IMR-90 (cell line): ENCODE data around the gene ARHGEF4. TPM values are rescaled to one million over a fixed set of nuclear protein-coding genes. Genes with fewer than 3 reads are reported as not detected.

Experiments
- ATAC-seq: fragments of 200-7000 bp; cut with Tn5 transposase; 2 replicates; pipeline ENCODE4 v1.9.1; 2020; ENCODE audit warnings: low read depth, mild to moderate bottlenecking, moderate library complexity
- BruUV-seq: library from RNA; stranded (reverse); fragments of 400-500 nt; replicated peaks from 2 replicates; lab custom pipeline; 2021; lab: Mats Ljungman, UMichigan
- CTCF ChIA-PET: fragments of 300-600 bp; formaldehyde crosslinking; extraction: SDS; loops from one replicate; lab custom pipeline; 2021; ENCODE audit warnings: antibody characterized with exemption; lab: Yijun Ruan, JAX
- POLR2A ChIA-PET: fragments of 300-600 bp; sonication (Branson Sonifier 250); formaldehyde crosslinking; loops from one replicate; lab custom pipeline; 2022; ENCODE audit warnings: antibody characterized with exemption; ENCODE audit not compliant: unreplicated experiment; lab: Charles Lee
- DNase-seq: peaks from one replicate; pipeline ENCODE4 v3.0.0; 2013
- H2AFZ ChIP-seq: replicated peaks from 2 replicates; pipeline ENCODE3; 2013; ENCODE audit warnings: low read length, mild to moderate bottlenecking; ENCODE audit not compliant: poor library complexity
- H2AK5ac ChIP-seq: 2 replicates; pipeline ENCODE4 v1.6.1; 2013; ENCODE audit warnings: low read depth, low read length, inconsistent platforms
- H2AK9ac ChIP-seq: replicated peaks from 2 replicates; pipeline ENCODE3; 2013; ENCODE audit warnings: mild to moderate bottlenecking, low read depth, low read length, moderate library complexity; ENCODE audit not compliant: poor library complexity
- H2BK120ac ChIP-seq: 2 replicates; pipeline ENCODE4 v1.6.1; 2013; ENCODE audit warnings: low read depth, low read length, inconsistent platforms
- H2BK15ac ChIP-seq: 3 replicates; pipeline ENCODE4 v1.6.1; 2013; ENCODE audit warnings: low read depth, low read length, inconsistent platforms
- H2BK20ac ChIP-seq: 2 replicates; pipeline ENCODE4 v1.6.1; 2013; ENCODE audit warnings: low read depth, mild to moderate bottlenecking, inconsistent platforms, low read length, moderate library complexity
- H2BK5ac ChIP-seq: 2 replicates; pipeline ENCODE4 v1.6.1; 2013; ENCODE audit warnings: mild to moderate bottlenecking, low read depth, low read length, inconsistent platforms; ENCODE audit not compliant: poor library complexity, severe bottlenecking
- H3K14ac ChIP-seq: replicated peaks from 2 replicates; pipeline ENCODE4 v1.6.1; 2013; ENCODE audit warnings: low read depth, low read length, inconsistent platforms
- H3K18ac ChIP-seq: 2 replicates; pipeline ENCODE4 v1.6.1; 2013; ENCODE audit warnings: low read depth, low read length, control low read depth
- H3K23ac ChIP-seq: 2 replicates; pipeline ENCODE4 v1.6.1; 2013; ENCODE audit warnings: low read depth, low read length, inconsistent platforms
- H3K27ac ChIP-seq: 2 replicates; pipeline ENCODE4 v1.5.1; 2013; ENCODE audit warnings: mild to moderate bottlenecking, control low read depth, low read length; ENCODE audit not compliant: insufficient read depth
- H3K27me3 ChIP-seq: 2 replicates; pipeline ENCODE4 v1.6.1; 2013; ENCODE audit warnings: low read length; ENCODE audit not compliant: control insufficient read depth, insufficient read depth
- H3K36me3 ChIP-seq: 2 replicates; pipeline ENCODE4 v1.6.1; 2013; ENCODE audit warnings: low read length, mixed read lengths; ENCODE audit not compliant: control insufficient read depth, insufficient read depth
- H3K4ac ChIP-seq: 2 replicates; pipeline ENCODE4 v1.6.1; 2013; ENCODE audit warnings: low read depth, low read length, inconsistent platforms
- H3K4me1 ChIP-seq: 2 replicates; pipeline ENCODE4 v1.6.1; 2013; ENCODE audit warnings: low read length, mixed read lengths; ENCODE audit not compliant: control insufficient read depth, insufficient read depth
- H3K4me2 ChIP-seq: 2 replicates; pipeline ENCODE4 v1.6.1; 2013; ENCODE audit warnings: low read depth, mild to moderate bottlenecking, control low read depth, low read length, moderate library complexity
- H3K4me3 ChIP-seq: 2 replicates; pipeline ENCODE4 v1.5.1; 2013; ENCODE audit warnings: low read depth, mild to moderate bottlenecking, control low read depth, low read length, moderate library complexity; ENCODE audit not compliant: insufficient read depth
- H3K56ac ChIP-seq: 2 replicates; pipeline ENCODE4 v1.6.1; 2013; ENCODE audit warnings: low read length, inconsistent platforms; ENCODE audit not compliant: insufficient read depth; ENCODE audit errors: extremely low read depth
- H3K79me1 ChIP-seq, 2 experiments: 2 replicates each; pipeline ENCODE4 v1.6.1; 2013; ENCODE audit warnings: low read length in 2 of 2, inconsistent platforms in 1 of 2, low read depth in 1 of 2
- H3K9ac ChIP-seq: 2 replicates; pipeline ENCODE4 v1.6.1; 2013; ENCODE audit warnings: low read depth, low read length, control low read depth
- H3K9me1 ChIP-seq: 2 replicates; pipeline ENCODE4 v1.6.1; 2013; ENCODE audit warnings: low read length, inconsistent platforms; ENCODE audit not compliant: insufficient read depth
- H3K9me3 ChIP-seq: 2 replicates; pipeline ENCODE4 v1.6.1; 2013; ENCODE audit warnings: low read length; ENCODE audit not compliant: control insufficient read depth, insufficient read depth
- H4K20me1 ChIP-seq: 2 replicates; pipeline ENCODE4 v1.6.1; 2013; ENCODE audit warnings: low read length, inconsistent platforms; ENCODE audit not compliant: insufficient read depth
- H4K5ac ChIP-seq: 2 replicates; pipeline ENCODE4 v1.6.1; 2013; ENCODE audit warnings: mild to moderate bottlenecking, low read depth, low read length, control low read depth
- H4K8ac ChIP-seq, 2 experiments: 2 replicates each; pipeline ENCODE4 v1.6.1; 2013; ENCODE audit warnings: low read depth in 2 of 2, low read length in 2 of 2, control low read depth in 1 of 2, inconsistent platforms in 1 of 2
- H4K91ac ChIP-seq: 2 replicates; pipeline ENCODE4 v1.6.1; 2013; ENCODE audit warnings: low read depth, low read length, inconsistent platforms; ENCODE audit not compliant: insufficient read depth
- CEBPB ChIP-seq: IDR thresholded peaks from 2 replicates; pipeline ENCODE4 v1.6.1; 2012; ENCODE audit warnings: low read depth, low read length, improper control_type of control experiment
- WGBS, 2 experiments: methylation state at CpG; one replicate each; pipeline versions ENCODE4 v1.1.5 to v1.1.7; 2013; ENCODE audit warnings: missing lambda C conversion rate in 2 of 2; ENCODE audit not compliant: insufficient read length in 1 of 2; ENCODE audit errors: extremely low coverage in 2 of 2; 5-methylcytosine and 5-hydroxymethylcytosine counted together
- dilution Hi-C: fragments of 300-500 bp; cut with HindIII; formaldehyde crosslinking; loops from one replicate; pipeline ENCODE4 v1.14.3; 2018; ENCODE audit warnings: low sequenced_read_pairs; ENCODE audit not compliant: unreplicated experiment
- in situ Hi-C: fragments of 300-500 bp; cut with MboI; formaldehyde crosslinking; loops from 3 replicates; pipeline ENCODE4 v1.14.3; 2019; ENCODE audit warnings: low sequenced_read_pairs, inconsistent platforms, mixed read lengths
- intact Hi-C: fragments of 100-400 bp; cut with micrococcal nuclease; formaldehyde crosslinking; loops from 2 replicates; pipeline ENCODE4 v1.10.0; 2022
- polyA plus RNA-seq, 3 experiments: library from polyadenylated mRNA; depleted of rRNA; stranded (reverse); fragments of >200 nt; gene quantifications; 2 replicates each; pipeline ENCODE4 v1.2.3, GENCODE V29; 2012; ENCODE audit warnings: low replicate concordance in 1 of 3
- total RNA-seq: library from RNA; depleted of rRNA; stranded (reverse); fragments of >200 nt; gene quantifications from 2 replicates; pipeline ENCODE4 v1.2.3, GENCODE V29; 2012

Gene ARHGEF4
- total and polyA plus RNA-seq, 2 of the 4 experiments (the other 2 are of a cell fraction), result 2.7 to 5.0 TPM

DNA sequence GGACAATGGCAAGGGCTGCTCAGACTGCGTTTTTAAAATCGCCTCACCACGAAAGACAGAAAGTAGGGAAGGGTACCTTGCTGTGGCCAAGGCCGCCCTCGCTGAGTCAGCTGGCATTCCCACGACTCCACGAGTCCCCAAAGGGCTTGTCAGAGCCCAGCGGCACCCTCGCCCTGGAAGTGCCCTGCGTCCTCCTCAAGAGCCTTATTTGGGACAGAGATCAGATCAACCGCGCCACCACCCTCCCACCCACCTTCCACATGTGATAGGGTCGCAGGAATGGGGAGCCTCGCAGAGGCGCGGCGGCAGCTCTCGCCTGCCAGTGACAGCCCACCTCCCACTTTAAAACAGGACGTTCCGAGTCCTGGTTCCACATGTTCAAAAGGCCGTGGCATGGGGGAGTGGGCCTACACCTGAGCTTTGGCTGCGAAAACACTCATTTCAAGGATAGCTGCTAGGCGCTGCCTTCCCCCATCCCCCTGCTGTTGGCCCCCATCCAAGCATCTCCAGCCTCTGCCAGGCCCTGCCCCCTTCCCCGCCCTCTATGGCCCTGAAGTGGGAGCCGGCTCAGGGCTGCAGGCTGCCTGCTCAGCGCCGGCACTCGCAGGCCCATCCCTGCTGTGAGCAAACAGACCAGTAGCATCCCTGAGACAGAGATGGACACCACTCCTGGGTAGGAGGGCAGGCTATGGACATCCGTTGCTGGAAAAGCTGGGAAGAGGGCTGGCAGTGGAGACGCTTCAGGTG, 38.1 kb upstream of the ARHGEF4 start:
- DNase-seq (no peak), ATAC-seq (no peak)
- 29% methylated on average over 8 of the region's 30 CpGs; no CpG with 5 or more reads in 1 of the 2 experiments for WGBS, 2 experiments
- H4K5ac ChIP-seq, result no peak overlapping the region
- peak overlapping the region; percentile 26 to 74; a peak in 3 of 4 replicates for H4K8ac ChIP-seq
- no peaks in the 10 kb centered on the region for H3K9me3 ChIP-seq
- H3K9me1 ChIP-seq, result no peaks in the 10 kb centered on the region
- dilution Hi-C loops, result no loop called here
- no peaks in the 10 kb centered on the region for H3K79me1 ChIP-seq
- no peak overlapping the region; the same call in 1 of the 2 replicates for H3K4ac ChIP-seq
- H3K27ac ChIP-seq, result no peak overlapping the region
- BruUV-seq, result no TSS peak
- ChIA-PET CTCF (interaction anchor here (1.8 kb wide), 1 partner anchor 75 kb away, joined by 18 read pairs; no protein-coding TSS in a partner anchor), POLR2A (no interaction called here)
- no peaks in the 10 kb centered on the region for H4K20me1 ChIP-seq
- H3K56ac ChIP-seq, result no peak overlapping the region
- in situ Hi-C loops, result no loop called here
- H2BK120ac ChIP-seq, result no peak overlapping the region
- H3K9ac ChIP-seq, result no peak overlapping the region
- H3K36me3 ChIP-seq, result no peaks in the 10 kb centered on the region
- H3K18ac ChIP-seq, result no peak overlapping the region
- no peak overlapping the region for H2BK15ac ChIP-seq
- H3K27me3 ChIP-seq, result no peaks in the 10 kb centered on the region; the same call in 1 of the 2 replicates
- H3K23ac ChIP-seq, result no peak overlapping the region
- H3K4me3 ChIP-seq, result peak overlapping the region; percentile 60
- intact Hi-C loops, result loop anchor here (5.0 to 10.0 kb wide), 3 partner anchors 296 to 536 kb away; partner anchors contain the start of gene FAM168B
- no peaks in the 10 kb centered on the region for H3K4me1 ChIP-seq
- H4K91ac ChIP-seq, result no peak overlapping the region
- peak overlapping the region; percentile 68 for H2AK9ac ChIP-seq
- no peak overlapping the region for H3K14ac ChIP-seq
- no peak overlapping the region for H2BK5ac ChIP-seq
- H3K4me2 ChIP-seq, result peak overlapping the region; percentile 16; the same call in 1 of the 2 replicates
- no peak overlapping the region; the same call in 1 of the 2 replicates for H2AK5ac ChIP-seq
- H2BK20ac ChIP-seq, result no peak overlapping the region
- TF ChIP-seq CEBPB, result no peak
- H2AFZ ChIP-seq, result peak overlapping the region; percentile 99
